Neural cell (in vitro differentiated cells): ENCODE data around the gene RNF19B. TPM values are rescaled to one million over a fixed set of nuclear protein-coding genes. Genes with fewer than 3 reads are reported as not detected.

Experiments used
- H2AFZ ChIP-seq: fragments of 200-600, 300-800 bp; sonication (generic), shearing (Covaris generic); 2 replicates; pipeline ENCODE4 v1.6.0; 2014; ENCODE audit warnings: low read depth, mild to moderate bottlenecking, antibody characterized with exemption, low read length, moderate library complexity
- H3F3A ChIP-seq: fragments of 200-600 bp; shearing (Covaris generic); 2 replicates; pipeline ENCODE4 v1.6.1; 2016; ENCODE audit warnings: mild to moderate bottlenecking, moderate library complexity, mixed read lengths, antibody characterized with exemption, low read length; ENCODE audit not compliant: insufficient read depth, poor library complexity, severe bottlenecking
- H3K27ac ChIP-seq: fragments of 200-600, 300-800 bp; sonication (generic), shearing (Covaris generic); 2 replicates; pipeline ENCODE4 v1.5.1; 2014; ENCODE audit warnings: mild to moderate bottlenecking, low read length, moderate library complexity
- H3K27me3 ChIP-seq: fragments of 300-800, 200-600 bp; sonication (generic), shearing (Covaris generic); 2 replicates; pipeline ENCODE4 v1.6.0; 2014; ENCODE audit warnings: mild to moderate bottlenecking, low read depth, low read length, moderate library complexity; ENCODE audit not compliant: insufficient read depth
- H3K36me3 ChIP-seq: fragments of 300-800, 200-600 bp; sonication (generic), shearing (Covaris generic); 2 replicates; pipeline ENCODE4 v1.5.1; 2014; ENCODE audit warnings: mild to moderate bottlenecking, antibody characterized with exemption, low read length, moderate library complexity; ENCODE audit not compliant: insufficient read depth
- H3K4me2 ChIP-seq: fragments of 300-800, 200-600 bp; sonication (generic), shearing (Covaris generic); 2 replicates; pipeline ENCODE4 v1.6.0; 2014; ENCODE audit warnings: mild to moderate bottlenecking, low read length
- H3K4me3 ChIP-seq: fragments of 300-800, 200-600 bp; sonication (generic), shearing (Covaris generic); 2 replicates; pipeline ENCODE4 v1.5.1; 2014; ENCODE audit warnings: mild to moderate bottlenecking, low read length, moderate library complexity
- H3K79me2 ChIP-seq: fragments of 200-600 bp; shearing (Covaris generic); replicated peaks from 2 replicates; pipeline ENCODE4 v1.6.0; 2014; ENCODE audit warnings: mild to moderate bottlenecking, low read length, moderate library complexity; ENCODE audit not compliant: insufficient read depth
- H3K9ac ChIP-seq: fragments of 300-800, 200-600 bp; sonication (generic), shearing (Covaris generic); 2 replicates; pipeline ENCODE4 v1.6.1; 2016; ENCODE audit warnings: mild to moderate bottlenecking, low read length, mixed read lengths
- H3K9me2 ChIP-seq: fragments of 200-600 bp; shearing (Covaris generic); 2 replicates; pipeline ENCODE4 v1.6.1; 2016; ENCODE audit warnings: mild to moderate bottlenecking, low read length, mixed read lengths; ENCODE audit not compliant: insufficient read depth
- H3K9me3 ChIP-seq: fragments of 200-600, 300-800 bp; sonication (generic), shearing (Covaris generic); 2 replicates; pipeline ENCODE4 v1.6.1; 2016; ENCODE audit warnings: mild to moderate bottlenecking, mixed run types, low read length, moderate library complexity, mixed read lengths
- H4K20me1 ChIP-seq: fragments of 200-600 bp; shearing (Covaris generic); 2 replicates; pipeline ENCODE4 v1.6.1; 2016; ENCODE audit warnings: mild to moderate bottlenecking, mixed run types; ENCODE audit not compliant: insufficient read depth
- CTCF ChIP-seq: fragments of 450-650 bp; IDR thresholded peaks from 2 replicates; pipeline ENCODE4 v1.5.1; 2014; ENCODE audit warnings: antibody characterized with exemption, mild to moderate bottlenecking, moderate library complexity; ENCODE audit not compliant: poor library complexity, severe bottlenecking
- EP300 ChIP-seq: fragments of 450-650 bp; conservative IDR thresholded peaks from 2 replicates; pipeline ENCODE4 v1.6.1; 2014; ENCODE audit warnings: antibody characterized with exemption, mild to moderate bottlenecking, moderate library complexity; ENCODE audit not compliant: poor library complexity, severe bottlenecking
- EZH2 ChIP-seq: fragments of 200-600, 300-800 bp; shearing (Covaris generic), sonication (generic); IDR thresholded peaks from 2 replicates; pipeline ENCODE4 v1.6.1; 2014; ENCODE audit warnings: antibody characterized with exemption, low read length, borderline replicate concordance, mild to moderate bottlenecking; ENCODE audit not compliant: insufficient read depth, poor library complexity, severe bottlenecking
- MXI1 ChIP-seq: fragments of 450-650 bp; conservative IDR thresholded peaks from 2 replicates; pipeline ENCODE4 v1.6.1; 2014; ENCODE audit warnings: antibody characterized with exemption, mild to moderate bottlenecking; ENCODE audit not compliant: poor library complexity, severe bottlenecking
- POLR2AphosphoS5 ChIP-seq: IDR thresholded peaks from 2 replicates; pipeline ENCODE4 v1.6.1; 2012
- RAD21 ChIP-seq: fragments of 450-650 bp; conservative IDR thresholded peaks from 2 replicates; pipeline ENCODE4 v1.6.1; 2014; ENCODE audit warnings: antibody characterized with exemption, mild to moderate bottlenecking, moderate library complexity
- REST ChIP-seq: IDR thresholded peaks from 2 replicates; pipeline ENCODE4 v1.6.1; 2012; ENCODE audit warnings: borderline replicate concordance
- SMC3 ChIP-seq: fragments of 450-650 bp; conservative IDR thresholded peaks from 2 replicates; pipeline ENCODE4 v1.6.1; 2014; ENCODE audit warnings: antibody characterized with exemption, mild to moderate bottlenecking, moderate library complexity; ENCODE audit not compliant: poor library complexity
- TAF1 ChIP-seq: IDR thresholded peaks from 2 replicates; pipeline ENCODE4 v1.6.1; 2012; ENCODE audit warnings: low read depth
- polyA plus RNA-seq: library from polyadenylated mRNA; depleted of rRNA; stranded (reverse); fragments of >200 nt; gene quantifications from 2 replicates; pipeline ENCODE4 v1.2.3, GENCODE V29; 2014

The RNF19B gene
- polyA plus RNA-seq, 1 donor from 2014 or later: 22.1 TPM

- TF ChIP-seq SMC3 (no peak), REST (no peak), CTCF (no peak), TAF1 (no peak), RAD21 (no peak), POLR2AphosphoS5 (no peak)
Observed at GRCh38 chr1:32971156-32971555, 6.5 kb upstream of the RNF19B start.

GRCh38 chr1:32969566-32969965, 5.0 kb upstream of the RNF19B start:
- H3K4me2 ChIP-seq: no peak overlapping the region
- H3K36me3 ChIP-seq: no peaks in the 10 kb centered on the region
- no peaks in the 10 kb centered on the region for H3F3A ChIP-seq
- no peak overlapping the region for H3K4me3 ChIP-seq
- no peak overlapping the region for H3K9ac ChIP-seq
- no peak overlapping the region for H2AFZ ChIP-seq
- no peak for TF ChIP-seq REST
- no peak for TF ChIP-seq MXI1
- TF ChIP-seq RAD21: no peak
- TF ChIP-seq EZH2: no peak
- TF ChIP-seq SMC3: no peak
- no peak for TF ChIP-seq TAF1
- TF ChIP-seq CTCF: no peak
- TF ChIP-seq EP300: no peak
- TF ChIP-seq POLR2AphosphoS5: no peak
- H3K27me3 ChIP-seq: no peaks in the 10 kb centered on the region
- no peaks in the 10 kb centered on the region for H3K79me2 ChIP-seq
- no peaks in the 10 kb centered on the region for H3K9me2 ChIP-seq
- H3K9me3 ChIP-seq: no peaks in the 10 kb centered on the region
- H4K20me1 ChIP-seq: no peaks in the 10 kb centered on the region
- H3K27ac ChIP-seq: no peak overlapping the region

More at GRCh38 chr1:32971156-32971555, 6.5 kb upstream of the RNF19B start:
- Histone ChIP-seq H4K20me1 (no peaks in the 10 kb centered on the region), H3K9me3 (no peaks in the 10 kb centered on the region), H3K27me3 (no peaks in the 10 kb centered on the region), H2AFZ (no peak overlapping the region), H3F3A (no peaks in the 10 kb centered on the region), H3K9me2 (no peaks in the 10 kb centered on the region), H3K4me3 (no peak overlapping the region), H3K79me2 (no peaks in the 10 kb centered on the region), H3K9ac (no peak overlapping the region), H3K36me3 (no peaks in the 10 kb centered on the region), H3K4me2 (no peak overlapping the region), H3K27ac (no peak overlapping the region)
